Stimulated activated CD8-positive, alpha-beta memory T cell treated with anti-CD3 and anti-CD28 coated beads, Interleukin-12 subunit alpha, Interleukin-12 subunit beta, amount 100 ng/mL, for 1 hour (primary cell): Measurements from ENCODE around the gene TPRG1.
"Not testable (repeated sequence)": the region's sequence is repeated elsewhere in the genome, so short reads cannot be mapped to it uniquely, and the experiment has no call there.

ENCODE experiments used
- DNase-seq: peaks from one replicate; pipeline ENCODE4 v3.0.0-alpha.2; 2020; ENCODE audit warnings: low read depth

Gene TPRG1

DNA sequence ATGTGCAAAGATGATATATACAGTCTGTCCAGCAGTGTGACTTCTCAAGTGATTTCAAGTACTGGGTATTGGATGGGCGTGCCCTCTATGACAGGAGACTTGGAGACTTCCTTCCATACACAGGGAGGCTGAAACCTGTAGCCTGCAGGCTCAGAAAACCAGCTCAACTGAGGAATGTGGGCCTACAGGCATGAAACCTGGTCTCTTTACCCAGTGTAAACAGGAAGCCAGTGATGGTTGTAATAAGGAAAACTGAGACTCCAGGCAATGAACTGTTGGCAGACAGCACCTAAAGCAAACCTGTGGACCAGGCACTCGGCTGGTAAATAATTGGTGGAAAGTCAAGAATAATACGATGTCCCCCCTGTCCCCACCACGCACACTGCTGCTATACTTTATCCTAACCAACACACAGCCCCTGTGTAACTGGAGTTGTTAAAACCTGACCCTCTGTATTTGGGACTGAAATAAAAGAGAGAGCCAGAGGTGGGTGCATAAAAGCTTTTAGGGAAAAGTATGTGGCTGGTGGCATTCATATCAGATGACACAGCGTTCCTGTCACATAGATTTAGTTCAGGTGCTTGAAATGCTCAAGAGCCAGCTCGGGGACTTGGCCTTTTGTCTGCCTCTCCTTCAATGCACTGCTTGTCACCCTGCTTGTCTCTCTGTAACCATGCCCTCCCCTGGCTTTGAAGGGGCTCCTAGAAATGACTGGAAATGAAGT, 144.7 kb downstream of the TPRG1 start:
- no peak for DNase-seq

DNA sequence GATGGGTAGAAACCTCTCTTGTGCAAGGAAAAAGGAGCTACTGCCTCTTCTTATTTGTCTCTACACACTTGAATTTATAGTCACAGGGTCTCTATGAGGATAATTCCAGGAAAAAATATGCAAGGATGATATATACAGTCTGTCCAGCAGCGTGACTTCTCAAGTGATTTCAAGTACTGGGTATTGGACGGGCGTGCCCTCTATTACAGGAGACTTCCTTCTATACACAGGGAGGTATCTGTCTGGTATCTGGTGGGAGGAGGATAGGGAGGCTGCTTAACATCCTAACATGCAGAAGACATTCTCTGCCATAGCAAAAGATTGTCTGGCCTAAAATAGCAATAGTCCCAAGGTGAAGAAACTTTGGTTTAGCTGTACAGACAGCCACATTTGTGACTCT, 146.1 kb downstream of the TPRG1 start:
- DNase-seq = no peak

DNA sequence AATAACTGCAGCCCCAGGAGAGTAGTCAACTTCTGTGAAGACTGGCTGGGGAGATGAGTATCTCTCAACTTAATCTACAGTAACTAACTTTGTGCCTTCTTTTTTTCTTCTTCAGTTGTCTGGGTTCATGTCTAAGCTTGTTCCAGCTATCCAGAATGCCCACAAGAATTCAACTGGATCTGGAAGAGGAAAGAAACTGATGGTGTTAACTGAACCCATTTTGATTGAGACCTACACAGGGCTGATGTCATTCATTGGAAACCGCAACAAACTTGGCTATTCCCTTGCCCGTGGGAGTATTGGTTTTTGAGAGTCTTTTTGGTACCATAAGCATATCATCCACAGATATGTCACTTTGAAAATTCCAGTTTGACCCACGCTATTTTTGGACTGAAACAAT, 148.7 kb downstream of the TPRG1 start:
- no peak for DNase-seq

DNA sequence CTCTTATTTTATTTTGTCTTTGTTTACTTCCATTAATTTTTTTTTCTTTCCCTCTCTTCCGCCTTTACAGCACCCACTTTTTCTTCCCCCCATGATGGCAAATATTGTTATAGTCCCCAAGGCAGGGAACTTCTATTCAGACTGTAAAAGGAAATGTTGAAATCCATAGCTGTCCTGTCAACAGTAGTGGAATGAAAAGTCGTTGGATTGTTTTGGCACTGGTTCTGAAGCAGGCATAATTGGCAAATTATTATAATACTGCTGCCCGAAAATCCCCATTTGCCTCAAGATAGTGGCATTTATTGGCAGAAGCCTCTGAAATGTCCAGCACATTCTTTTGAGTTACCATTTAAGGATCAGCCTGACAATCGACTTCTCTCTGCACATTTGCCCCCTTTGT, 150.6 kb downstream of the TPRG1 start:
- DNase-seq = no peak

DNA sequence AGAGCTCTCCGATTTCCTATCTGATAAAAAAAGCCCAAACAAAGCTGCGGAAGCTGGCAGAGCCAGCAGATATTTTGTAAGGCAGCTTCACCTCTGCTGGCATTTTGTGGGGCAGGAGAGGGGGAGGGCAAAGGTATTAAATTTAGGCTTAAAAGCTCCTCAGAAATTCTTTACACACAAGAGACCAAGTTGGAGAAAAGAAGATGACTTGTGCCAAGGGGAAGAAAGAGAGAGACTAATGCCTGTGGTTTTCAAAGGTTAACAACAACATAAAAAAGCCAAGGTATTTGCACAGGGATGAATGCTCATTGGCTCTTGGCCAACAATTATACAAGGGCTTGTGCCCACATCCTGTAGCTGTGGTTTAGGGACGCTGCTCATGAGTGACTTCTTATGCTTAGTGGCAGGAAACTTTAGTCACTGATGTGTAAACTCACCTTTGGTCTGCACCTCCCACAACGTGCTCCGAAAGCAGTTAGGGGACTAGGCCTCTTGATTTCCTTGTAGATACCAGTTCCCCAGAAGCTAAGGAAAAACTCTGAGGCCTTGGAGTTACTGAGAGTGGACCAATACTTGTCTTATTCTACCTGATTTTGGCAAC, 152.9 kb downstream of the TPRG1 start:
- DNase-seq = peak; percentile 66

DNA sequence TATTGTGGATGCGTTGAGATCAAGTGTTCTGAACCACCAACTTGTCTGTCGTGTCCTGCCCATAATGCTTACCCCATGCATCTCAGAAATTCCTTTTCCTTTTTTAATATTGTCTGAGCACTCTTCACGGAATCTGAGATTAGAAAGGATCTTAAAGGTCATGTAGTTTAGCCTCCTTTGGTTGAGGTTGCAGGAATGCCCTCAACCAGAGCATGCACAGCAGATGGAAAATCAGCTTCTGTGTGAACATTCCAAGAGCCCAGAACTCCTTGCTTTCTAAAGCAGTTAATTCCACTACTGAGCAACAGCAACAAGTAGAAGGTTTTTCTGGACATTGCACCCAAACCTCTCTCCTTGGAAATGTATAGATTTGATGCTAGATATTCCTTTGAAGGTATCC, 153.7 kb downstream of the TPRG1 start:
- DNase-seq = no peak

DNA sequence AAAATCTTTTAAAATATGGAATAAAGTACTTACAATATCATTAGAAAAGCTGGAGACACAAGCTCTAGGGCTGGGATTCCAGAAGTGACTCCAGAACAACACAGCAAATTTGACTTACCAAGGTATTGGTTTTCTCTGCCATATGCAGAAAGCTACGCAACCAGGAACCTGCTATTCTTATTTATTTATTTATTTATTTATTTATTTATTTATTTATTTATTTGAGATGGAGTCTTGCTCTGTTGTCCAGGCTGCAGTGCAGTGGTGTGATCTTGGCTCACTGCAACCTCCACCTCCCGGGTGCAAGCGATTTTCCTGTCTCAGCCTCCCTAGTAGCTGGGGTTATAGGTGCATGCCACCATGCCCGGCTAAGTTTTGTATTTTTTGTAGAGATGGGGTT, 157.9 kb downstream of the TPRG1 start:
- not testable (repeated sequence) for DNase-seq

DNA sequence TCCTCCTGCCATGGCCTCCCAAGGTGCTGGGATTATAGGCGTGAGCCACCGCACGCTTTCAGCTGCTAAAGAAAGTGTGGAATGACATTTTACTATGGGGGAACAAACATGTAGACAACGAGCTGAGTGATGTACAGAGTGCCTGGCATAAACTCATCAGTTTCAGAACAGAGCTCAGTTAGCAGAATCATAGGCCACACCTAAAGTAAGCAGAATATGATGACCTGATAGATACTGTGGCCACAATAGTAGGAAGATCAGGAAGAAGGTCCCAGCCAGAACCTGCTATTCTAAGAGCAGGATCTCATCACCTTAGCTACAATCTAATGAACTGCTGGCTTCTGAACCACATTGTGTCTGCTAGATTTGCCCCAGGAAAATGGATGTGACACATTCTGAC, 158.3 kb downstream of the TPRG1 start:
- DNase-seq = no peak

DNA sequence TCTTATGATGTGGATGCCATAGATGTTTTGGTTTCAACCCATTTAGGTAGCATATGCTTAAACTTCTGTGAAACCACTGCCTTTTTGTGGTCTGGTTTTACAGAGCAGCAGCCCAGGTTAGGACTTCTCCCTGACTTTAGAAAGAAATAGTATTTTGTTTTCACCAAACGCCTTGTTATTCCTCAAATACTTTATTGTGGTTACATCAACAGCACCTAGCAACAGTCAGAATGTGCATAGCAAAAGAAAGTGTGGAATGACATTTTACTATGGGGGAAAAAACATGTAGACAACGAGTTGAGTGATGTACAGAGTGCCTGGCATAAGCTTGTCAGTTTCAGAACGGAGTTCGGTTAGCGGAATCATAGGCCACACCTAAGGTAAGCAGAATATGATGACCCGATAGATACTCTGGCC, 159.2 kb downstream of the TPRG1 start:
- no peak for DNase-seq

DNA sequence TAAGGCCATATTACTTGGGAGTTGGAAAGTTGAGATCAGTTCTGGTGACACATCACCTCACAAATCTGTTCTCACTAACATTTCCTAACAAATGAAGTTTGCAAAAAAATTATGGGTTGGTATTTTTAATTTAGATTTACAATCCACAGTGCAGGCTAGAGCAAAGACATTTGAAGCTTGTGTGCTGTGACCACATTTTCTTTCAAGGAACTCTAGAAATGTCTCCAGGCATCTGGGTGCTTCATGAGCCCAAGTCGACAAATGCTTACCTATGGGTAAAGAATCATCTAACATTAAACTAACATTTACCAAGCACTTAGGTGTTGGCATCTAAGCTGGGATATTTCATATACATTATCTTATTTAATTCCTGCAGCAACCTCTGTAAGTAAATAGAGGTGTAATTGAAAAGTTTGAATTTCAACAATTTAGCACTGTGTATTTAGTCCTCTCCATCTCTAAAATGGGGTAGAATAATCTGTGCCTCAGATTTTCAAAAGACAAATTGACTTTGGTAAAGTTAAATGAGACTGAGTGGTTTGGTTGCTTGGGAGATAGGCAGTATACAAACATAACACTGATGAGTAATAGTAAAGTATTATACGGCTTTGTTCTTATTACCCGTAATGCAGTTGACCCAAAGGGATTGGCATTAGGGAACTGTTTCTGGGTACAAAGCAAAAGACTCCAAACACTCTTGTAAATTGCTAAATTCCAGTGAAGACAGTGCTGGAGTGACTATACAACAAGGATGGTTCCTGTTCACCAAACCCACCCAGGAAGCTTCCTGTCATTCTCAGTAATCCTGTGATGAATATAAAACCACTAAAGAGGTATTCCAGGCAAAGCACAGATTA, 162.5 kb downstream of the TPRG1 start:
- no peak for DNase-seq

DNA sequence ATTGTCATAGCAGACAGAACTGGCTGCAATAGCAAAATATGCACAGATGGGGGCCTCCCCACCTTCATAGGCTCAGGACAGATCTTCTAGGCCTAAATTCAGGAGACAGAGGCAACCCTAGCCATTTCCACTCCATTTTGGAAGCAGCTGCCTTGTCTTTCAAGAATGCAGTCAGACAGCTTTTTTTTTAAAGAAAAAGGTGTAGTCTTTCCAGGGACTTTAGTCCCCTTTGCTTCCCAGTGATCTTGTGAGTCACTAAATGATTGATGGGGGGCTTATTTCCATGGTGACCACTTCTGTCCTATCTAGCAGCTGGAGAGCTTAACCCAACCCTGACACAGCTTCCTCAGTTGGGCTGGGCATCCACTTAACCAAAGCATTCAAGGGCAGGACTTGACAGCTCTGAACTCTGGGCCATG, 165.9 kb downstream of the TPRG1 start:
- no peak for DNase-seq

DNA sequence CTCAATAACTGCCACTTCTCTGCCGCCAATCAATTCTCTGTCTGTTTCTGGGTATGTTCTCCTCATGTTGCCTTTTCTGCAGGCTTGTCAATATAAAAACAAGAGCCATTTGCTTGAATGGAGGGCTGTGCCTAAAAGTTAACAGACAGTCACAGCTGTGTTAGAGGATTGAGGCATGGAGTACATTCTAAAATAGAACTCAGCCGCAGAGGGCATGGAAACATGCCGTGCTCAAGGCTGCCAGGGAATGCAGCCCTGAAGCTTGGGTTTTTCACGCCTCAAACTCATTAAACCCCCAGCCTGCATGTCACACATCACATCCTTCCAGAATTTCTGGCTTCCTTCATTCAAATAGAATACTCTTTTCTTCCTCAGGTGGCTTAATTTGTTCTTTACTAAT, 166.6 kb downstream of the TPRG1 start:
- DNase-seq = no peak

DNA sequence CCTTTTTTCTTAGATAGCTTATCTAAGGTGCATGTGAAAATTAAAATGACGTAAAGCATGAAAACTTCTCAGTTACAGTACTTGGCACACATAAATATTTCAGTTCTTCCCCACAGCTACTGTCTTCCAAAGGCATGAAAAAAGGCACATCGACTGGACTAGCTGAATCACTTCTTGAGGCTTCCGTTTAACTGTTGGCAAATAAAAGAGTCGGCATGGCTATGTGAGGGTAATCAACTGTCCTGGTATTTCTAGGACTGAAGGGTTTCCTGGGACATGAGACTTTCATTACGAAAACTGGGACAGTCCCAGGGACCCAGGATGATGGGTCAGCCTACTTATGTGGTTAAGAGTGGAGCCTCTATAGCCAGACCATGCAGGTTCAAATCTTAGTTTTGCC, 168.2 kb downstream of the TPRG1 start:
- DNase-seq = no peak

DNA sequence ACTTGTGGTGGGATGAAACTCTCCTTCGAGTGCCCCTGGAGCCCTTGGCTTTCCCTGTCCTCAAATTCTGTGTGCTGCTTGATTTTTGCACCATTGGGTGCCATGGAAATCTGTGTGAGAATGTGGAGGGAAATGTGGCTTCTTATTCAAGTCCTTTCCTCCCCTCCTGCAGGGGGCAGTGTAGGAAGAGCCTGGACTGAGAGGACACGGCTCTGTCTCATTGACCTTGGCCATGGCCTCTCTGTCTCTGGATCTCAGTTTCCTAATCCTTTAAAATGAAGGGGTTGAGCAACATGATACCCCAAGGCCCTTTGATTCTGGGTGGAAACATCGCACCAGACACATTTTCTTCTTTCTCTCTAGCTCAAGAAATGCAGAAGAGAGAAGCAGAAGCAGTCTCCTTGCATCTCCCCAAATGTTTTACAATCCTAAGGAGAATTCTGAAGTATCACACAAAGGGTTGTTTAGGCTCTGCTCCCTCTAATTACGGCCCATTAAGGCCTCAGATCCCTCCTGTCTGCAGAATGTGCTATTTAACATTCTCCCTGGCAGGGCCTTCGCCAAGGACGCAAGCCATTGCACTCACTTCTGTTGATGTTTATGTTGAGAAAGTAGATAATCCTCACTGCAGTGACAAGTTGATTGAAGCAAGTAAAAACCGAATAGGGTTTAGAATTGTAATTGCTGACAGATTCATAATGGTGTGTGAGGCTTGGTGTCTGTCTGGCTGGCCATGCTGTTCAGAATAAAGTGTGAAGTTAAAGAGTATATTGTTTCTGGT, 169.1 kb downstream of the TPRG1 start:
- no peak for DNase-seq

DNA sequence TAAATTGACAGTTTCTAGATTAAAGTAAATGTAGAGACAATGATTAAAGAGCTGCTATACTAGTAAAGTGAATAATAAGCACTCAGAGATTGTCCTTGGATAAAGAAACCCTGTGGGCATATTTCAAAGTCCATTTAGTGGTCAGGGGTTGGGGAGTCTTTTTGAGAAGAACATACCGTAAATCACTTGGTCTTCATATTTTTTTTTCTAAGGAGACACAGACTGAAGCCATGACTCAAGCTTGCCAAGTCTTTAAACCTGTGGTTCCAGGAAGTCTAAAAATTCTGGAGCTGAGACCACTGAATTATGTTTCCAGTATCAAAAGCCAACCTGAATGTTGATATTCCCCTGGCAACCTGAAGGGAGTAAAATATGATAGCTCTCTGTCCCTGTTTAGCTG, 171.0 kb downstream of the TPRG1 start:
- DNase-seq = no peak

DNA sequence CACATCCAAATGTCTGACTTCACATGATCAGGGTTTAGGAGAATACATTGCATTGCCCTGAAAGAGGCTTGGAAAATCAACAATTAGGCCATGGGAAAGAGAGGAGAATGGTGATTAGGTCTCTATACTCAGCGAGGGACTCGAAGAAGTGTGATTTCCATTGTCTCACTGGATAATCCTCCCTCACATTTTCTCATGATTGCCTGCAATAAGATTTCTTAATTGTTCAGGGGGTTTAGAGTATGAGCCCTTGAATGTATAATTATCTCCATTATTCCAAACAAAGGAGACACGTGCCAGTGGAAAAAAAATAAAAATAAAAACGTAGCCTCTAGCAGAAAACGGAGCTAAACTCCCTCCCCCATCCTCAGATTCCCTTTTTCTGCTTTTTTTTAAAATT, 173.2 kb downstream of the TPRG1 start:
- no peak for DNase-seq

DNA sequence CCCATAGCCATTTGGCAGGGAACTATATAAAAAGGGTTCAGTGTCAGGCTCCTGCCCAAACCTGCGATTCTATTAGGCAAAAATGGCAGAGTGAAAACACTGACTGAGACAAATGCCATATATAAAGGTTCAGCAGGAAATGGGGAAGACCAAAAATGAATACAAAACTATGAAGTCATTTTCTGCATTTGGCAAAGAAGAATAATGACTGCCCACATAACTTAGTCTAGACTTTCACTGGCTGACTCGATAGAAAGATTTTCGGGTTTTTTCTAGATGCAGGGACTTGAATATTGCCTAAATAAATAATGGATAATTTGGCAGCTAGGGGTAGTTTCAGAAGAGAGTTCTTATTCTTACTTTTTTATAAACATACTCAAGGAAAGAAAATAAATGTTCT, 178.0 kb downstream of the TPRG1 start:
- DNase-seq = no peak

DNA sequence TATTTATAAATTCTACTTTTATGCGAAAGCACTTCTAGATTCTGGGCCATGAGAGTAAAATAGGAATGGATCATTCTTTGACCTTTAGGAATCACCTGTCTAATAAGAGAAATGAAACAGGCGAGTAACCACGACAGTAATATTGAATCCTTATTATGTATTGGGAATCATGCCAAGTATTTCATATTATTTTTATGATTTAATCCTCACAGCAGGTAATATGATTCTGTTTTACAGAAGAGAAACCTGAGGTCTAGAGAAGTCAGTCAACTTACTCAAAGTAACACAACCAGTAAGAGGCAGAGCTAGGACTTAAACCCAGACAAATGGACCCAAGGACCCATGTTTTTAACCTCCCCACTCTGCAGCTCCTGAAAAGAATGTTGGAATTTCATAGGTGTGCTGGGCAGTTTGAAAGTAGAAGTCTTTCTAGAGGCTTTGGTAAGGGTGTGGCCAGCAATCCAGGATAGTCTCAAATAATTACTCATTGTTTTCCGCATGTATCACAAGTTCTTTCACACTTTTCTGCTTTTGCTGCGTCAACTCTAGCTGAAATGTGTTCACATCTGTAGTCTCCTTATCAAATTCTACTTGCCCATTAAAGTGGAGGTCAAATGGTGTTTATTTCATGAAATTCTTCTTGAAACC, 181.7 kb downstream of the TPRG1 start:
- DNase-seq = no peak

DNA sequence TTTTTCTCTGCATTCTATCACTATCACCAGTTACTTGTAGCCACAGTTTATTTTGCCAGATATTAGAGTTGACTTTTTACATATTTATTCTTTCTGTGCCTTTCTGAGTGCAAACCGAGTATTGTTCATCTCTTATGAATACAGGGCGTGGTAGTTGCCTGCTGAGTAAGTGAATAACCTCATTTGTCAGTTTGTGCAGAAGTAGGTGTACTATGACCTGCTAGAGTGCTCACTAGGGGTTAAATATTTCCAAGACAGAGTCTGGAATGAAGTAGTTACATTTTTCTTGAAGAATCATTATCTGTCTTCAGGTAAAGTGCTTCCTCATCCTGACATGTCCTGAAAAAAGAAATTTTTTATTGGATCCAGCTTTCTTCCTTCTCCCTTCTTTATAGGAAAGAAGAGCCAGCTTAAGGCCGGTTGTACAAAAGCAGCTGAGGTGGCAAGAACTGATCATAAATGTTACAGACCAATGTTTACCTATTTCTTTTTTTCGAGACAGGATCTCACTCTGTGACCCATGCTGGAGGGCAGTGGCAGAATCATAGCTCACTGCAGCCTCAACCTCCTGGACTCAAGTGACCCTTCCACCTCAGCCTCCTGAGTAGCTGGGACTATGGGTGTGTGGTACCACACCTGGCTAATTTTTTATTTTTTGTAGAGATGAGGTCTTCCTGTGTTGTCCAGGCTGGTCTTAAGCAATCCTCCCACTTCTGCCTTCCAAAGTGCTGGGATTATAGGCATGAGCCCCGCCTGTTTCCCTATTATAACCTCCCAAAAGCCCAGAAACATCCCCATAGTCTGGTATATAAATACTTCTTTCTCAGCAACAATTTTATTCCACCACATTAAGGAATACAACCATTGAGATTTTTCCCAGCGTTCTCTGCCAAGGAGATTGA, 182.5 kb downstream of the TPRG1 start:
- DNase-seq = no peak

DNA sequence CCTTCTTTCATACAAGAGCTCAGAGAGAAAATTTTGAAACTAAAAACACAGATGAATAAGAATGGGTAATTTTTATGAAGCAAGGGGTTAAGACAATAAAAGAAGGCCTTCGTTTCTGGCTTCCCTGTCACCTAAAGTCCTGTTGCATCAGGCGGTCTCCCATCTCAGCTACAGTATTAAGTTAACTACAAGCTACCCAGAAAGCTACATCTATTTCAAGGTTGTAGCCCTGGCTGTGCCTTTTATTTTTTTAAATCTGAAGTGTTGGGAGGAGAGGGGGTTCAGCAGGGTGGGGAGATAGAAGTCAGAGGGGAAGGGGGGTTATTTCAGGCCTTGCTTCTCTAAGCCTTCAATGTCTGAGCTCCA, 183.3 kb downstream of the TPRG1 start:
- DNase-seq = no peak
